Measurements from ENCODE around the gene ZNF316. TPM values are rescaled to one million over a fixed set of nuclear protein-coding genes. Genes with fewer than 3 reads are reported as not detected.

The ZNF316 gene
- polyA plus RNA-seq, 1 experiment, result 5.6 TPM

GRCh38 chr7:6642861-6643640 lies 5.9 kb downstream of the ZNF316 start:
- no peak for DNase-seq (ENCODE audit: low read depth, low spot score)
- no peak for TF ChIP-seq CTCF (IDR thresholded peaks at IDR 0.05; ENCODE audit: low read depth, low read length)
- no peaks in the 10 kb centered on the region for H3K27me3 ChIP-seq (ENCODE audit: control insufficient read depth, insufficient read depth, low read length)
- no peak overlapping the region for H3K27ac ChIP-seq (ENCODE audit: low read depth, low read length)
- CTCF ChIA-PET, result no interaction called here
- POLR2A ChIA-PET, result no interaction called here
- no peak overlapping the region for H3K4me3 ChIP-seq (ENCODE audit: low read depth, low read length)
- peaks cover 7% of the 10 kb centered on the region; the same call in 1 of the 2 replicates for H3K9me3 ChIP-seq (ENCODE audit: control insufficient read depth, insufficient read depth, low read length)

GRCh38 chr7:6643915-6644625 lies 7.0 kb downstream of the ZNF316 start:
- ChIA-PET CTCF (no interaction called here), POLR2A (no interaction called here)
- no peak for DNase-seq (ENCODE audit: low read depth, low spot score)
- TF ChIP-seq CTCF (IDR thresholded peaks at IDR 0.05; ENCODE audit: low read depth, low read length), result no peak
- H3K4me3 ChIP-seq (ENCODE audit: low read depth, low read length), result no peak overlapping the region
- peaks cover 17% of the 10 kb centered on the region for H3K9me3 ChIP-seq (ENCODE audit: control insufficient read depth, insufficient read depth, low read length)
- no peak overlapping the region for H3K27ac ChIP-seq (ENCODE audit: low read depth, low read length)
- H3K27me3 ChIP-seq (ENCODE audit: control insufficient read depth, insufficient read depth, low read length), result no peaks in the 10 kb centered on the region

- Histone ChIP-seq H3K27me3 (ENCODE audit: control insufficient read depth, insufficient read depth, low read length) (no peaks in the 10 kb centered on the region), H3K27ac (ENCODE audit: low read depth, low read length) (no peak overlapping the region), H3K4me3 (ENCODE audit: low read depth, low read length) (no peak overlapping the region), H3K9me3 (ENCODE audit: control insufficient read depth, insufficient read depth, low read length) (peaks cover 22% of the 10 kb centered on the region)
- POLR2A ChIA-PET, result no interaction called here
- no peak for DNase-seq (ENCODE audit: low read depth, low spot score)
- CTCF ChIA-PET, result no interaction called here
- no peak for TF ChIP-seq CTCF (IDR thresholded peaks at IDR 0.05; ENCODE audit: low read depth, low read length)
These were observed 7.6 kb downstream of the ZNF316 start for GRCh38 chr7:6644728-6645127.

- no peak overlapping the region for H3K4me3 ChIP-seq (ENCODE audit: low read depth, low read length)
- no peaks in the 10 kb centered on the region for H3K27me3 ChIP-seq (ENCODE audit: control insufficient read depth, insufficient read depth, low read length)
- no peak for TF ChIP-seq CTCF (IDR thresholded peaks at IDR 0.05; ENCODE audit: low read depth, low read length)
- ChIA-PET CTCF (no interaction called here), POLR2A (no interaction called here)
- DNase-seq (ENCODE audit: low read depth, low spot score), result no peak
- no peak overlapping the region for H3K27ac ChIP-seq (ENCODE audit: low read depth, low read length)
- H3K9me3 ChIP-seq (ENCODE audit: control insufficient read depth, insufficient read depth, low read length), result peaks cover 38% of the 10 kb centered on the region
These were observed 9.3 kb downstream of the ZNF316 start for GRCh38 chr7:6646465-6646864.

- Histone ChIP-seq H3K27me3 (ENCODE audit: control insufficient read depth, insufficient read depth, low read length) (no peaks in the 10 kb centered on the region), H3K9me3 (ENCODE audit: control insufficient read depth, insufficient read depth, low read length) (peaks cover 44% of the 10 kb centered on the region), H3K27ac (ENCODE audit: low read depth, low read length) (no peak overlapping the region), H3K4me3 (ENCODE audit: low read depth, low read length) (no peak overlapping the region)
- no peak for DNase-seq (ENCODE audit: low read depth, low spot score)
- ChIA-PET CTCF (no interaction called here), POLR2A (no interaction called here)
- no peak for TF ChIP-seq CTCF (IDR thresholded peaks at IDR 0.05; ENCODE audit: low read depth, low read length)
These were observed 10.0 kb downstream of the ZNF316 start for GRCh38 chr7:6647080-6647479.
